SK-N-MC (cell line): ENCODE data around the gene RUFY3.

ENCODE experiments used
- FOXP2 ChIP-seq: optimal IDR thresholded peaks from 2 replicates; pipeline ENCODE3; 2011; ENCODE audit warnings: mild to moderate bottlenecking, moderate library complexity; ENCODE audit not compliant: insufficient read depth; ENCODE audit errors: extremely low read length, control extremely low read depth
- POLR2AphosphoS5 ChIP-seq: IDR thresholded peaks from 2 replicates; pipeline ENCODE4 v1.6.1; 2012; ENCODE audit warnings: mild to moderate bottlenecking, low read depth, low read length, borderline replicate concordance

- no peak for TF ChIP-seq FOXP2
- no peak for TF ChIP-seq POLR2AphosphoS5
Observed at GRCh38 chr4:70737409-70737808, 15.6 kb downstream of the RUFY3 start.
